ENCODE results near the gene DDRGK1.

DDRGK1 gene

DNA sequence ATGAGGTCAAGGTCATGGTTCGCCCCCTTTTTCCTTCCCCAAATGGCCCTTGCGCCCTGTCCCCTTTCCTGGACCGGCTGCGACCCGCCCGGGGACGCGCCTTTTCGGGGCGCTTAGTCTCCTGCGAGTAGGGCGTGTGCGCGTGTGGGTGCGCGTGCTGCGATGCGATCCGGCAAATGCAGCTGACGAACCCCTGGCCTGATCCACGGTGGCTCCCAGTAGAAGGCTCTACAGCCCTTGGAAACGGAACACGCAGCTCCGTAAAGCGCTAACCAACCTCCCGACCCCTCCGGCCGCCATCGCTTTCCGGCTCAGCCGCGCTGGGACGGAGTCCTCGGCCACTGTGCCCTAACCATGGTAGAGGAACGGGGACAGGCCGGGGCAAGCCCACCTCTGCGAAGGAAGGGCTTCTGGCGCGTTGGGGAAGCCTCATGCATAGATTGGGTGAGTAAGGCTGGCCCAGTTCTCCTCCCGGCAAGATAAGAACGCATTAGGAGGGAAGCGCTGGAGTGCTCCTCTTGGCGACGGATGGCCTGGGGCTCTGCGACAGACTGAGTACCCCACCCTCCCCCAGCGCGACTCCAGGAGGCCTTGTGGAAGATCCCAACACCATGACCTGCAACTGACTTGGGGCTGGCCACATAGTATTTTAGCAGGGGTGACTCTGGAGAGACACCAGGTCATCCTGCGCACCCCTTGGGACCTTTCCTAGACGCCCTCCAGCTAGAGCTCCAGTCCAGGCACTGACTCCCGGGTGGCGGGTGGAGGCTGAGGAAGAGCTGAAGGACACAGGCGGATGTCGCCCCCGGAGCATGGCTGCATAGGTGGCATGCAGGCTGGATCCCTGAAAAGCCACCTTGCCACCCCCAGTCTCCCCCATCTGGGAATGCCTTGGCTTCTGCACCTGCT is 35.6 kb upstream of the DDRGK1 start:
- H4K20me1 ChIP-seq (ENCODE audit: insufficient read depth, low read length) = no peaks in the 10 kb centered on the region
- no peaks in the 10 kb centered on the region for H3K36me3 ChIP-seq (replicated peaks; ENCODE audit: insufficient read depth, low read length)
- TF ChIP-seq EZH2phosphoT487 (IDR thresholded peaks at IDR 0.05; ENCODE audit: low read length) (no peak), EZH2 (optimal IDR thresholded peaks at IDR 0.05; ENCODE audit: low read depth, low read length) (no peak)
- TF ChIP-seq, protein P1, sequence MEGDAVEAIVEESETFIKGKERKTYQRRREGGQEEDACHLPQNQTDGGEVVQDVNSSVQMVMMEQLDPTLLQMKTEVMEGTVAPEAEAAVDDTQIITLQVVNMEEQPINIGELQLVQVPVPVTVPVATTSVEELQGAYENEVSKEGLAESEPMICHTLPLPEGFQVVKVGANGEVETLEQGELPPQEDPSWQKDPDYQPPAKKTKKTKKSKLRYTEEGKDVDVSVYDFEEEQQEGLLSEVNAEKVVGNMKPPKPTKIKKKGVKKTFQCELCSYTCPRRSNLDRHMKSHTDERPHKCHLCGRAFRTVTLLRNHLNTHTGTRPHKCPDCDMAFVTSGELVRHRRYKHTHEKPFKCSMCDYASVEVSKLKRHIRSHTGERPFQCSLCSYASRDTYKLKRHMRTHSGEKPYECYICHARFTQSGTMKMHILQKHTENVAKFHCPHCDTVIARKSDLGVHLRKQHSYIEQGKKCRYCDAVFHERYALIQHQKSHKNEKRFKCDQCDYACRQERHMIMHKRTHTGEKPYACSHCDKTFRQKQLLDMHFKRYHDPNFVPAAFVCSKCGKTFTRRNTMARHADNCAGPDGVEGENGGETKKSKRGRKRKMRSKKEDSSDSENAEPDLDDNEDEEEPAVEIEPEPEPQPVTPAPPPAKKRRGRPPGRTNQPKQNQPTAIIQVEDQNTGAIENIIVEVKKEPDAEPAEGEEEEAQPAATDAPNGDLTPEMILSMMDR (IDR thresholded peaks at IDR 0.05; ENCODE audit: low read length) = no peak
- peak overlapping the region; percentile 96 for H3K4me2 ChIP-seq (ENCODE audit: low read depth, low read length)
- H2AFZ ChIP-seq (ENCODE audit: low read length) = peak overlapping the region; percentile 78
- H3K9me2 ChIP-seq (replicated peaks; ENCODE audit: insufficient read depth, low read length) = no peaks in the 10 kb centered on the region
- DNase-seq = no peak
- H3K27ac ChIP-seq (ENCODE audit: low read length) = no peak overlapping the region
- H3K4me1 ChIP-seq (ENCODE audit: low read length) = 0 out of 2 replicates have a peak, but pooled peaks cover 3% of the 10 kb centered on the region
- H3K4me3 ChIP-seq (ENCODE audit: low read length) = peak overlapping the region; percentile 72
- H3K79me2 ChIP-seq (ENCODE audit: low read length) = no peaks in the 10 kb centered on the region
- H3F3A ChIP-seq (ENCODE audit: insufficient read depth, low read length) = no peaks in the 10 kb centered on the region
- no peaks in the 10 kb centered on the region for H3K9me3 ChIP-seq (replicated peaks; ENCODE audit: insufficient read depth, low read length)
- no peak overlapping the region for H3K9ac ChIP-seq (ENCODE audit: low read length)
- H3K27me3 ChIP-seq (replicated peaks; ENCODE audit: insufficient read depth, low read length) = peaks cover 53% of the 10 kb centered on the region

DNA sequence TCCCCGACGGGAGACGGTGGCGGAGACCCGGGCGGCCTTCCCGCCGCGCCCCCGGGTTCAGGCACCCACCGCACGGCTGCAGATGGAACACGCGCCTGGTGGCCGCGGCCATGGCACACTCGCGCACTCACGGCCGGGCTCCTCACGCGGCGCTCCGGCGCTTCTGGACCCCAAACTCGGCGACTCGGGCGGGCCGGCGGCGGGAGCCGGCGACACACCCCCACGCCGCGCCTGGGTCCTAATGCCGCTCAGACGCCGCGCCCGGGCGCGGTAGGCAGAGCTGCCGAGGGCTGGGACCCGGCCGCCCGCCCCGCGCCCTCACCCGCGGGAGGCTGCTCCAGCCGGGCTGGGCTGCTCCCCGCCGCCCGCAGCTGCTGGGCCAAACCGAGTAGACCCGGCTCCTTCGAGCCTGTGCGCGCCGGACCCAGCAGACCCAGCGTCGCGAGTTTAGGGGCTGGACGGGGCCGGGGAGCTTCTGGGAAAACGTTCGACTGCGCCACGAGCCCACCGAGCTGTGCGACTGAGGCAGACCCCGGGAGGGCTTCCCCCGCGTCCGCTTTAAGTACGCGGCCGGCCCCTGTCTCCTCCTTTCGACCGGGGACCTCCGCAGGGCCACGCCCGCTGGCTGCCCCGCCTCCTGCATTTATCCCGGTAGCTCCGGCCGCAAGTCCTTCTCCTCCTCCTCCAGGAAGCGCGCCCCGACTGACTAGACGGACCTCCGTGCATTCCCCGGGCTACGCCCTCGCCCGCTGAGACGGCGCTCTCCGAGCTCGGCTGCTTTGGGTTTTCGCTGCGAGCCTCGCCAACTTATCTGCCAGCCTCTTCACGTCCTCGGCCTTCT is 34.8 kb upstream of the DDRGK1 start, which contains the start of gene SLC4A11:
Gene SLC4A11, minus strand, starts transcription at position 165 of the 841 bp plus-strand sequence. Its CDS starts 53 bp downstream, at position 112.
- TF ChIP-seq, protein P1 (IDR thresholded peaks at IDR 0.05; ENCODE audit: low read length) = no peak
- TF ChIP-seq EZH2phosphoT487 (IDR thresholded peaks at IDR 0.05; ENCODE audit: low read length) = no peak
- TF ChIP-seq EZH2 (optimal IDR thresholded peaks at IDR 0.05; ENCODE audit: low read depth, low read length) = no peak
- peak within 1 kb of the TSS; percentile 72 for H3K4me3 ChIP-seq (ENCODE audit: low read length)
- peak within 1 kb of the TSS; percentile 96 for H3K4me2 ChIP-seq (ENCODE audit: low read depth, low read length)
- H3K4me1 ChIP-seq (ENCODE audit: low read length) = 0 out of 2 replicates have a peak, but pooled peaks cover 3% of the 10 kb centered on the region
- H3F3A ChIP-seq (ENCODE audit: insufficient read depth, low read length) = no peaks in the 10 kb centered on the region
- no peaks in the 10 kb centered on the region for H3K9me3 ChIP-seq (replicated peaks; ENCODE audit: insufficient read depth, low read length)
- DNase-seq = peak; percentile 37
- H3K79me2 ChIP-seq (ENCODE audit: low read length) = no peaks in the 10 kb centered on the region
- H2AFZ ChIP-seq (ENCODE audit: low read length) = peak within 1 kb of the TSS; percentile 78
- no peaks in the 10 kb centered on the region for H3K9me2 ChIP-seq (replicated peaks; ENCODE audit: insufficient read depth, low read length)
- H3K27ac ChIP-seq (ENCODE audit: low read length) = no peak within 1 kb of the TSS
- H3K9ac ChIP-seq (ENCODE audit: low read length) = no peak within 1 kb of the TSS; the same call in 1 of the 2 replicates
- peaks cover 53% of the 10 kb centered on the region for H3K27me3 ChIP-seq (replicated peaks; ENCODE audit: insufficient read depth, low read length)
- no peaks in the 10 kb centered on the region for H3K36me3 ChIP-seq (replicated peaks; ENCODE audit: insufficient read depth, low read length)
- H4K20me1 ChIP-seq (ENCODE audit: insufficient read depth, low read length) = no peaks in the 10 kb centered on the region

DNA sequence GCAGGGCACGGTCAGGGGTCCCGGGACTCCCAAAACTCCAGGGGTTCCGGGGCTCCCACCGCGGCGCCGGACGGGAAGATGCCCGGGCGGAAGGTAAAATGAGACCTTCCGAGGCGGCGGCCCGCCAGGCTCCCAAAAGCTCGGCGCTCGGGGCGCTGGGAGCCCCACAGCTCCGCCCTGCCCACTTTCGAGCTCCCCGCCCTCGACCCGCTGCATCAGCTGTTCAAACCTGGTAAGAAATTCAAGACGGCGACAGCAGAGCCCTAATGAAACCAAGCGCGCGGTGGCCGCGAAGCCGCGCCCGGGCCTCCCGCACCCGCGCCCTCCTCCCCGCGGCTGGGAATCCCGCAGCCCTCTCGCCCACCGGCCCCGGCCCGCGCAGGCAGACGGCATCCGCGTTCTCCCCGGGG is 34.1 kb upstream of the DDRGK1 start:
- H3K79me2 ChIP-seq (ENCODE audit: low read length) = no peaks in the 10 kb centered on the region
- H3K4me1 ChIP-seq (ENCODE audit: low read length) = 0 out of 2 replicates have a peak, but pooled peaks cover 3% of the 10 kb centered on the region
- H3K4me2 ChIP-seq (ENCODE audit: low read depth, low read length) = peak overlapping the region; percentile 96
- peaks cover 51% of the 10 kb centered on the region for H3K27me3 ChIP-seq (replicated peaks; ENCODE audit: insufficient read depth, low read length)
- H3K4me3 ChIP-seq (ENCODE audit: low read length) = peak overlapping the region; percentile 72
- peak; percentile 66 for DNase-seq
- no peaks in the 10 kb centered on the region for H3K36me3 ChIP-seq (replicated peaks; ENCODE audit: insufficient read depth, low read length)
- H3K9me3 ChIP-seq (replicated peaks; ENCODE audit: insufficient read depth, low read length) = no peaks in the 10 kb centered on the region
- H3K9me2 ChIP-seq (replicated peaks; ENCODE audit: insufficient read depth, low read length) = no peaks in the 10 kb centered on the region
- H4K20me1 ChIP-seq (ENCODE audit: insufficient read depth, low read length) = no peaks in the 10 kb centered on the region
- H3K9ac ChIP-seq (ENCODE audit: low read length) = no peak overlapping the region; the same call in 1 of the 2 replicates
- TF ChIP-seq EZH2 (optimal IDR thresholded peaks at IDR 0.05; ENCODE audit: low read depth, low read length) (no peak), EZH2phosphoT487 (IDR thresholded peaks at IDR 0.05; ENCODE audit: low read length) (no peak)
- TF ChIP-seq, protein P1 (IDR thresholded peaks at IDR 0.05; ENCODE audit: low read length) = no peak
- no peak overlapping the region for H3K27ac ChIP-seq (ENCODE audit: low read length)
- peak overlapping the region; percentile 63 for H2AFZ ChIP-seq (ENCODE audit: low read length)
- no peaks in the 10 kb centered on the region for H3F3A ChIP-seq (ENCODE audit: insufficient read depth, low read length)

Data from MM.1S (cell line).